Glutamatergic neuron (in vitro differentiated cells): ENCODE data around the gene C6orf89. TPM values are rescaled to one million over a fixed set of nuclear protein-coding genes. Genes with fewer than 3 reads are reported as not detected.

ENCODE experiments used
- DNase-seq: peaks from one replicate; pipeline ENCODE4 v3.0.0; 2022
- H3K27ac Mint-ChIP-seq: one replicate; pipeline ENCODE4 v1.8.0; 2020; ENCODE audit warnings: mild to moderate bottlenecking, mixed read lengths, inconsistent platforms; ENCODE audit not compliant: unreplicated experiment
- H3K27me3 Mint-ChIP-seq: one replicate; pipeline ENCODE4 v1.8.0; 2020; ENCODE audit warnings: mild to moderate bottlenecking, moderate library complexity, mixed read lengths, inconsistent platforms; ENCODE audit not compliant: unreplicated experiment
- H3K36me3 Mint-ChIP-seq: one replicate; pipeline ENCODE4 v1.8.0; 2020; ENCODE audit warnings: mild to moderate bottlenecking, mixed read lengths, inconsistent platforms; ENCODE audit not compliant: unreplicated experiment
- H3K4me1 Mint-ChIP-seq: one replicate; pipeline ENCODE4 v1.8.0; 2020; ENCODE audit warnings: mild to moderate bottlenecking, low read depth, mixed read lengths, inconsistent platforms; ENCODE audit not compliant: unreplicated experiment
- H3K4me3 Mint-ChIP-seq: one replicate; pipeline ENCODE4 v1.8.0; 2020; ENCODE audit warnings: mild to moderate bottlenecking, mixed read lengths, inconsistent platforms; ENCODE audit not compliant: unreplicated experiment
- H3K9me3 Mint-ChIP-seq: one replicate; pipeline ENCODE4 v1.8.0; 2020; ENCODE audit warnings: mild to moderate bottlenecking, moderate library complexity, mixed read lengths, inconsistent platforms; ENCODE audit not compliant: unreplicated experiment
- total RNA-seq: library from RNA; stranded (reverse); fragmentation: NEBNext Ultra II Directional; extraction: Animal tissue kit (Norgen Biotek cat#: 25700); gene quantifications from one replicate; pipeline ENCODE4 v1.2.1, GENCODE V29; 2021; ENCODE audit not compliant: unreplicated experiment
- TF ChIP-seq, protein P1 (sequence below): fragments of 200-600 bp; sonication (generic); IDR thresholded peaks from one replicate; pipeline ENCODE4 v1.5.0; 2021; ENCODE audit not compliant: partially characterized antibody, unreplicated experiment

The C6orf89 gene
- total RNA-seq, 1 donor from 2014 or later = 57.0 TPM

DNA sequence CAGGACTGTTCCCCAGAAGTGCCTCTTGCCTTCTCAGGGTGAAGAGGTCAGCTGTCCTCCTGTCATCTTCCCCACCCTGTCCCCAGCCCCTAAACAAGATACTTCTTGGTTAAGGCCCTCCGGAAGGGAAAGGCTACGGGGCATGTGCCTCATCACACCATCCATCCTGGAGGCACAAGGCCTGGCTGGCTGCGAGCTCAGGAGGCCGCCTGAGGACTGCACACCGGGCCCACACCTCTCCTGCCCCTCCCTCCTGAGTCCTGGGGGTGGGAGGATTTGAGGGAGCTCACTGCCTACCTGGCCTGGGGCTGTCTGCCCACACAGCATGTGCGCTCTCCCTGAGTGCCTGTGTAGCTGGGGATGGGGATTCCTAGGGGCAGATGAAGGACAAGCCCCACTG is 78.6 kb downstream of the C6orf89 start:
- Mint-ChIP-seq H3K27ac (no peak overlapping the region), H3K4me1 (no peaks in the 10 kb centered on the region), H3K4me3 (no peak overlapping the region), H3K27me3 (peaks cover 2% of the 10 kb centered on the region), H3K36me3 (no peaks in the 10 kb centered on the region), H3K9me3 (peaks cover 6% of the 10 kb centered on the region)
- TF ChIP-seq, protein P1, sequence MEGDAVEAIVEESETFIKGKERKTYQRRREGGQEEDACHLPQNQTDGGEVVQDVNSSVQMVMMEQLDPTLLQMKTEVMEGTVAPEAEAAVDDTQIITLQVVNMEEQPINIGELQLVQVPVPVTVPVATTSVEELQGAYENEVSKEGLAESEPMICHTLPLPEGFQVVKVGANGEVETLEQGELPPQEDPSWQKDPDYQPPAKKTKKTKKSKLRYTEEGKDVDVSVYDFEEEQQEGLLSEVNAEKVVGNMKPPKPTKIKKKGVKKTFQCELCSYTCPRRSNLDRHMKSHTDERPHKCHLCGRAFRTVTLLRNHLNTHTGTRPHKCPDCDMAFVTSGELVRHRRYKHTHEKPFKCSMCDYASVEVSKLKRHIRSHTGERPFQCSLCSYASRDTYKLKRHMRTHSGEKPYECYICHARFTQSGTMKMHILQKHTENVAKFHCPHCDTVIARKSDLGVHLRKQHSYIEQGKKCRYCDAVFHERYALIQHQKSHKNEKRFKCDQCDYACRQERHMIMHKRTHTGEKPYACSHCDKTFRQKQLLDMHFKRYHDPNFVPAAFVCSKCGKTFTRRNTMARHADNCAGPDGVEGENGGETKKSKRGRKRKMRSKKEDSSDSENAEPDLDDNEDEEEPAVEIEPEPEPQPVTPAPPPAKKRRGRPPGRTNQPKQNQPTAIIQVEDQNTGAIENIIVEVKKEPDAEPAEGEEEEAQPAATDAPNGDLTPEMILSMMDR = no peak
- DNase-seq = no peak

DNA sequence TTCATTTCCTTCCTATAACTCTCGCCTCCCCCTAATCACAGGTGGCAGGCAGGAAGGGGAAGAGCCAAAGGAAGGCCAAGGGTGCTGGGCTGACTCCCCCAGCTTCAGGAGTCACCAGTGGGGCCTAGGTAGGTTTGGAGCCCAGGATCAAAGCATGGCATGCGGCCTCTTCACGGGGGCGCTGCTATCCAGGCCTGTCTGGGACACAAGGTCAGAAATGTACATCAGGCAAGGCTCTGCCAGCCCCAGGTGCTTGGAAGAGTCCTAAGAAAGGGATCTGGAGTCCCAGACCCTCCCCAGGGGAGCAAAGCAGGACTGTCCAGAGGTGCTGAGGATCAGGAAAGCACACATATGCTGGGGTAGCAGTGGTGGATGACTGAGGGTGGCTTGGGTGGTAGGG is 79.2 kb downstream of the C6orf89 start:
- Mint-ChIP-seq H3K9me3 (peaks cover 8% of the 10 kb centered on the region), H3K27ac (no peak overlapping the region), H3K4me3 (no peak overlapping the region), H3K36me3 (no peaks in the 10 kb centered on the region), H3K27me3 (peaks cover 2% of the 10 kb centered on the region), H3K4me1 (no peaks in the 10 kb centered on the region)
- DNase-seq = no peak
- TF ChIP-seq, protein P1 = no peak

DNA sequence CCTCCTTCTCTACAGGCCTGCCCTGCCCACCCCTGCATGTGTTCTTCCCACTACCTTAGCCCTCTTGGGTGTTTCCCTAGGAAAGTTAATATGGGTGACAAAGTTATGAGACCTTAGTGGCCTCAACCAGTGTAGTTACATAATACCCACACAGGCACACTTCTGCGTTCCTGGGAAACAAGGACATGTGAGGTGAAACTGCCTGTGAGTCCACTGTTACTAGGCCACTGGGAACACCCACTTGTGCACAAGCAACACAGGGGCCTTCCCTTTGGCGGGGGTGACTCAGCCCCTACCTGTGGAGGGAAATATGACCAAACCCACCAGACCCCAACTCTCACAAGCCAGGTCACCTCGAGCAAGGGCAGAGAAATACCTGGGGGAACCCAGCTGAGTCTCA is 81.5 kb downstream of the C6orf89 start:
- DNase-seq = no peak
- no peaks in the 10 kb centered on the region for H3K27me3 Mint-ChIP-seq
- H3K4me1 Mint-ChIP-seq = no peaks in the 10 kb centered on the region
- TF ChIP-seq, protein P1 = no peak
- no peak overlapping the region for H3K27ac Mint-ChIP-seq
- H3K9me3 Mint-ChIP-seq = peaks cover 3% of the 10 kb centered on the region
- H3K4me3 Mint-ChIP-seq = no peak overlapping the region
- H3K36me3 Mint-ChIP-seq = no peaks in the 10 kb centered on the region

DNA sequence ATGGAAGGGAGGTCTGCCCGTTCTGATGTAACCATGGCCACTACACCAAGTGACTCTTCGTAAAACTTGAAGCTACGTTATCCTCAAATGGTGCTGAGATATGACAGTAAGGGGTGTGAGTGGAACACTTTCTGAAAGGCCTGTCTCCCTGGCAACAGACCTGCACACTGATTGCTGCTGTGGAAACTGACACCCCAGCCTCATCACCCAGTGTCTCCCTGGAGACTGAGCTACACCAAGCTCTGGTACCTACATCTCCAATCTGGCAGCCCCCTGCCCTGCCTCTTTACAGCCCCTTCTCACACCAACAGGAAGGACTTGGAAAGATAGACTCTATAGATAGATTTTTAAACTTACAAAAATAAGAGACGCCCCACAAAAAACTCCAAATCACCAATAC is 82.0 kb downstream of the C6orf89 start:
- H3K9me3 Mint-ChIP-seq = peaks cover 3% of the 10 kb centered on the region
- DNase-seq = no peak
- TF ChIP-seq, protein P1 = no peak
- no peak overlapping the region for H3K27ac Mint-ChIP-seq
- no peaks in the 10 kb centered on the region for H3K36me3 Mint-ChIP-seq
- H3K4me3 Mint-ChIP-seq = no peak overlapping the region
- no peaks in the 10 kb centered on the region for H3K4me1 Mint-ChIP-seq
- no peaks in the 10 kb centered on the region for H3K27me3 Mint-ChIP-seq

DNA sequence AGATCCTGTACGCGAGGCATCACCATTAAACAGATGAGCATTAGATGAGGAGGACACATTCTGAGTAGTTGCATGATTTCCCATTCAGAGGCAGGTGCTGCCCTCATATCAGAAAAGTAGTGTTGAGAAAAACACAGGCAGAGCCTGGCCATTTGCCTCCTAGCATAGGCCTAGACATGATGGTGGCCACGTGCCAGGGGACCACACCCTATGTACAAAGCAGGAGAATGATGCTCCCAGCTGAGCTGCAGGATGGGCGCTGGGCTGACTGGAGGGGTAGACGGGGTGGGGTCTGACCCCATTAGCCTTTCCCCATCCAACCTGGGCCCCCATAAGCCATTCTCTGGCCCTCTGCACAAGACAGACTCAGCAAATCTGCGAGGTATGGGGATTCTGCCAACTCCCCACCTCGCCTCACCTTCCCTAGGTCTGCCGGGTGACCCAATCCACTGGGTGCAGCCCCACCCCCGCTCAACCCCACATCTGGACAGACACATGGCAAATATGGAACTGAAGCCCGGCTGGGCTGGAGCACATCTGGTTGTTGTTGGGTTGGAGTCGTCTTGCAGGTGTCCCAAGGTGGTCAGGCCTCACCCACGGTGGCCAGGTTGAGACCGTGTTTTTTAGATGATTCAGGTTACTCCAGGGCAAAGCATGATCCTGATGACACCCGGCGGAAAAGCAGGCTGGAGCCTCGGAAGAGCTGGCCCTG is 82.7 kb downstream of the C6orf89 start:
- Mint-ChIP-seq H3K4me1 (no peaks in the 10 kb centered on the region), H3K27ac (no peak overlapping the region), H3K36me3 (no peaks in the 10 kb centered on the region), H3K4me3 (no peak overlapping the region), H3K27me3 (no peaks in the 10 kb centered on the region), H3K9me3 (peaks cover 3% of the 10 kb centered on the region)
- DNase-seq = no peak
- TF ChIP-seq, protein P1 = no peak
